ENCODE measurements around the gene POLD3. TPM values are rescaled to one million over a fixed set of nuclear protein-coding genes. Genes with fewer than 3 reads are reported as not detected.
A peak's percentile ranks its signal among the peaks of the same experiment; 100 is the strongest.

POLD3 gene
- total and polyA plus RNA-seq, 7 experiments from 2014 or later: 8.0 to 40.8 (median 14.7) TPM

- no peak overlapping the region for H3K27ac ChIP-seq (ENCODE audit: low read depth, low read length)
- H3K4me1 Mint-ChIP-seq: no peaks in the 10 kb centered on the region
- no peak overlapping the region for H3K4me3 ChIP-seq (ENCODE audit: low read length)
- no peak for DNase-seq
- no peaks in the 10 kb centered on the region for H3K4me1 ChIP-seq (ENCODE audit: control insufficient read depth in 2 of 2, insufficient read depth in 2 of 2, low read length in 2 of 2)
- ChIA-PET POLR2A (interaction anchor here (2.3 kb wide), 1 partner anchor 79 kb away, joined by 8 read pairs; the partner anchor contains the start of gene LIPT2), CTCF (interaction anchor here (0.6 to 4.8 kb wide), 2 partner anchors 120 to 191 kb away, joined by 3 to 63 read pairs; no protein-coding TSS in a partner anchor)
- H3K36me3 Mint-ChIP-seq: no peaks in the 10 kb centered on the region
- ATAC-seq: no peak
- H3K27me3 Mint-ChIP-seq: peaks cover 0 to 14% (median 0%) of the 10 kb centered on the region in 5 donors
- intact Hi-C loops (cut with micrococcal nuclease): loop anchor here in 1 of 2 donors (5.0 kb wide), 1 partner anchor 185 kb away; no protein-coding TSS in a partner anchor
- H3K9me3 Mint-ChIP-seq: no peaks in the 10 kb centered on the region
- H3K27ac Mint-ChIP-seq: no peak overlapping the region
- no peaks in the 10 kb centered on the region for H3K9me3 ChIP-seq (ENCODE audit: control insufficient read depth in 2 of 3, low read length in 3 of 3)
- no peaks in the 10 kb centered on the region for H3K36me3 ChIP-seq (ENCODE audit: control insufficient read depth in 2 of 3, insufficient read depth in 3 of 3, low read length in 3 of 3)
- no peak overlapping the region for H3K4me3 Mint-ChIP-seq
- H3K27me3 ChIP-seq (ENCODE audit: control insufficient read depth in 2 of 2, insufficient read depth in 2 of 2, low read length in 2 of 2): no peaks in the 10 kb centered on the region
Observed at GRCh38 chr11:74572349-74572748, 20.0 kb upstream of the POLD3 start.

GRCh38 chr11:74574563-74574962 is 17.8 kb upstream of the POLD3 start:
- H3K9me3 Mint-ChIP-seq: no peaks in the 10 kb centered on the region
- H3K4me1 Mint-ChIP-seq: no peaks in the 10 kb centered on the region
- Histone ChIP-seq H3K36me3 (ENCODE audit: control insufficient read depth in 2 of 3, insufficient read depth in 3 of 3, low read length in 3 of 3) (no peaks in the 10 kb centered on the region), H3K27me3 (ENCODE audit: control insufficient read depth in 2 of 2, insufficient read depth in 2 of 2, low read length in 2 of 2) (no peaks in the 10 kb centered on the region), H3K4me3 (ENCODE audit: low read length) (no peak overlapping the region), H3K9me3 (ENCODE audit: control insufficient read depth in 2 of 3, low read length in 3 of 3) (no peaks in the 10 kb centered on the region), H3K27ac (ENCODE audit: low read depth, low read length) (no peak overlapping the region), H3K4me1 (ENCODE audit: control insufficient read depth in 2 of 2, insufficient read depth in 2 of 2, low read length in 2 of 2) (no peaks in the 10 kb centered on the region)
- ChIA-PET POLR2A (no interaction called here), CTCF (interaction anchor here (0.7 to 1.1 kb wide), 2 partner anchors 121 to 276 kb away, joined by 3 read pairs; no protein-coding TSS in a partner anchor)
- no peaks in the 10 kb centered on the region for H3K36me3 Mint-ChIP-seq
- H3K27me3 Mint-ChIP-seq: peaks cover 0 to 12% (median 0%) of the 10 kb centered on the region in 5 donors
- DNase-seq (no peak), ATAC-seq (no peak)
- H3K4me3 Mint-ChIP-seq: no peak overlapping the region
- intact Hi-C loops (cut with micrococcal nuclease): loop anchor here in 1 of 2 donors (5.0 kb wide), 1 partner anchor 187 kb away; no protein-coding TSS in a partner anchor
- H3K27ac Mint-ChIP-seq: no peak overlapping the region

DNA sequence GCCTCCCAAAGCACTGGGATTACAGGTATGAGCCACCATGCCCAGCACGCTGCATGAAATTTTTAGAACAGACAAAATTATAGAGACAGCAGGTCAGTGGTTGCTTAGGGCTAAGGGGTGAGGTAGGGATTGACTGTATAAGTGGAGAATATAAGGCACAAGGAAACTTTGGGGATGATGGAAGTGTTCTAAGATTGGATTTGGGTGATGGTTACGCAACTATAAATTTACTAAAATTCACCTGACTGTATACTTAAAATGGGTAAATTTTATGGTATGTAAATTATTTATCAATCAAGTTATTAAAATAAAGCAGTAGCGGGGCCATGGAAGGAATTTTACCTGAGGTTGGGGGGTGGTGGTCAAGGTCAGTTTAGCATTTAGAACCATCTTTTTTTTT is 16.4 kb upstream of the POLD3 start:
- Histone ChIP-seq H3K4me3 (ENCODE audit: low read length) (no peak overlapping the region), H3K36me3 (ENCODE audit: control insufficient read depth in 2 of 3, insufficient read depth in 3 of 3, low read length in 3 of 3) (no peaks in the 10 kb centered on the region), H3K27ac (ENCODE audit: low read depth, low read length) (no peak overlapping the region), H3K27me3 (ENCODE audit: control insufficient read depth in 2 of 2, insufficient read depth in 2 of 2, low read length in 2 of 2) (no peaks in the 10 kb centered on the region), H3K9me3 (ENCODE audit: control insufficient read depth in 2 of 3, low read length in 3 of 3) (no peaks in the 10 kb centered on the region), H3K4me1 (ENCODE audit: control insufficient read depth in 2 of 2, insufficient read depth in 2 of 2, low read length in 2 of 2) (no peaks in the 10 kb centered on the region)
- ChIA-PET POLR2A (no interaction called here), CTCF (interaction anchor here (1.1 kb wide), 1 partner anchor 277 kb away, joined by 3 read pairs; no protein-coding TSS in a partner anchor)
- Mint-ChIP-seq H3K36me3 (no peaks in the 10 kb centered on the region), H3K4me1 (peaks cover 0 to 1% (median 0%) of the 10 kb centered on the region in 7 donors), H3K4me3 (no peak overlapping the region), H3K9me3 (no peaks in the 10 kb centered on the region), H3K27me3 (peaks cover 0 to 9% (median 0%) of the 10 kb centered on the region in 5 donors), H3K27ac (no peak overlapping the region)
- intact Hi-C loops (cut with micrococcal nuclease): no loop called here
- ATAC-seq: no peak
- DNase-seq: no peak

GRCh38 chr11:74577181-74577580 is 15.2 kb upstream of the POLD3 start:
- POLR2A ChIA-PET: no interaction called here

DNA sequence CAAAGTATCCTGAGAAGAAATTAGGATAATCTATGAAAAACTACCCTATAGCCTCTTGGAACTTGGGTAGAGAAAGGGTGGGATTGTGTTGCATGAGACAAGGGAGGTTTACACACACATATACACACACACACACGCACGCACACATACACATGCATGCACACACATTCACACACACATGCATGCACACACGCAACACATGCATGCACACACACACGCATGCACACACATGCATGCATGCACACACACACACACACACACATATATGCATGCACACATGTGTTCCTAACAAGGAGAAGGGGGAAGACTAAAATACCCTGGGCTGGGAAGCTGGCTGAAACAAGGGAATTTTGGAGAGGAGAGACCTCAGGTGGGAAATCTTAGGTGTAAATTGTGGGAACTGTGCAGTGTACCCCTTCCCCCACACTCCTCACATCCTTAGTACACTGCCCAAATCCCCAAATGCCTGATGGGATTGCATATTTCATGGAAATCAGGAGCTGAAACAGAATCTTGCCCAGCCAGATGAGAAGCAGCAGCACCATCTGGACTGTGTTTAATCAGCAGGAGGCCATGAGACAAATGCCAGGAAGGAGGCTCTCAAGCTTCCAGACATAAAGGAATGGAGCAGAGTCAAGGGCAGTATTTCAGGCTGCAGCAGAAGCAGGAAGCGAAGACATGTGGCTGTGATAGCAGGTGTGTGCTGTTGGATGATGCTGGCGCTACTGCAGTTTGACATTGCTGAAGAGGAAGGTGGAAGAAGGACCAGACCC is 14.6 kb upstream of the POLD3 start:
- ChIA-PET POLR2A (no interaction called here), CTCF (no interaction called here)
- H3K4me3 Mint-ChIP-seq: no peak overlapping the region
- no peak overlapping the region for H3K27ac Mint-ChIP-seq
- H3K27me3 Mint-ChIP-seq: peaks cover 0 to 4% (median 0%) of the 10 kb centered on the region in 5 donors
- H3K4me1 ChIP-seq (ENCODE audit: control insufficient read depth in 2 of 2, insufficient read depth in 2 of 2, low read length in 2 of 2): no peaks in the 10 kb centered on the region
- no peaks in the 10 kb centered on the region for H3K36me3 ChIP-seq (ENCODE audit: control insufficient read depth in 2 of 3, insufficient read depth in 3 of 3, low read length in 3 of 3)
- ATAC-seq: no peak
- no peak overlapping the region for H3K27ac ChIP-seq (ENCODE audit: low read depth, low read length)
- H3K9me3 Mint-ChIP-seq: no peaks in the 10 kb centered on the region
- H3K4me3 ChIP-seq (ENCODE audit: low read length): no peak overlapping the region
- H3K27me3 ChIP-seq (ENCODE audit: control insufficient read depth in 2 of 2, insufficient read depth in 2 of 2, low read length in 2 of 2): no peaks in the 10 kb centered on the region
- intact Hi-C loops (cut with micrococcal nuclease): no loop called here
- no peaks in the 10 kb centered on the region for H3K36me3 Mint-ChIP-seq
- no peaks in the 10 kb centered on the region for H3K9me3 ChIP-seq (ENCODE audit: control insufficient read depth in 2 of 3, low read length in 3 of 3)
- no peak for DNase-seq
- H3K4me1 Mint-ChIP-seq: peaks cover 0 to 3% (median 0%) of the 10 kb centered on the region in 7 donors

More at GRCh38 chr11:74577181-74577580, 15.2 kb upstream of the POLD3 start:
- Histone ChIP-seq H3K4me3 (ENCODE audit: low read length) (no peak overlapping the region), H3K27me3 (ENCODE audit: control insufficient read depth in 2 of 2, insufficient read depth in 2 of 2, low read length in 2 of 2) (no peaks in the 10 kb centered on the region), H3K36me3 (ENCODE audit: control insufficient read depth in 2 of 3, insufficient read depth in 3 of 3, low read length in 3 of 3) (no peaks in the 10 kb centered on the region), H3K9me3 (ENCODE audit: control insufficient read depth in 2 of 3, low read length in 3 of 3) (no peaks in the 10 kb centered on the region), H3K27ac (ENCODE audit: low read depth, low read length) (no peak overlapping the region), H3K4me1 (ENCODE audit: control insufficient read depth in 2 of 2, insufficient read depth in 2 of 2, low read length in 2 of 2) (no peaks in the 10 kb centered on the region)
- CTCF ChIA-PET: no interaction called here
- intact Hi-C loops (cut with micrococcal nuclease): no loop called here
- no peak for ATAC-seq
- no peak for DNase-seq
- Mint-ChIP-seq H3K4me1 (peaks cover 0 to 3% (median 0%) of the 10 kb centered on the region in 7 donors), H3K27me3 (peaks cover 0 to 8% (median 0%) of the 10 kb centered on the region in 5 donors), H3K9me3 (no peaks in the 10 kb centered on the region), H3K27ac (no peak overlapping the region), H3K36me3 (no peaks in the 10 kb centered on the region), H3K4me3 (no peak overlapping the region)

DNA sequence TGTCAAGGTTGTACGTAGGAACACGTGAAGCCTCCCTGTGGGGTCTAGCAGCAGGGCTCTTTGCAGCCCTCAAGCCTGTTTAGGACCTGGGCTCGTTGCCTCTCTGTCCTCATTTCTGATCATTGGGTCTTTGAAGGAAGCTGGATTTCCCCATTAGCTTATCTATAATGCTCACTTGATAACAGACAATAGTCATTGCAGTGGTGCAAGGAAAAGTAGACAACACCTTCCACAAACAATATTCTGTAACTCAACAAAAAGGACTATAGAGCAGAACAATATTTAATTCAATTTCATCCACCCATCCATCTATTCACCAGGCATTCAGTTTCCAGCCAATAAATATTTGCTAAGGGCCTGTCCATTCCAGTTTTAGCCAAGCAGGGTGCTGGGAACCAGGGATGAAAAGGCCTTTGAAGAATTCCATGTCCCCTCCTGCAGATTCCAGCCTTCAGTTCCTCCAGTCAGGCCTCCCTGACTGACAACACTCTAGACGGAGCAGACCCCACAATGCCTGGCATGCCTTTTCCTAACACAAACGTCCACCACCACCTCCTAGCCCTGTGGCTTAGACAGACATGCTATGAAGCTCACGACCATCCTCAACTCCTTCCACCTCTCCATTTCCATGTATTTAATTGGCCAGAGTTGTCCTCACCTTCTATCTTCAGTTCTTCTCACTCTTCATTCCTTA is 12.7 kb upstream of the POLD3 start:
- Histone ChIP-seq H3K27me3 (ENCODE audit: control insufficient read depth in 2 of 2, insufficient read depth in 2 of 2, low read length in 2 of 2) (no peaks in the 10 kb centered on the region), H3K4me1 (ENCODE audit: control insufficient read depth in 2 of 2, insufficient read depth in 2 of 2, low read length in 2 of 2) (no peaks in the 10 kb centered on the region), H3K4me3 (ENCODE audit: low read length) (no peak overlapping the region), H3K27ac (ENCODE audit: low read depth, low read length) (no peak overlapping the region), H3K9me3 (ENCODE audit: control insufficient read depth in 2 of 3, low read length in 3 of 3) (no peaks in the 10 kb centered on the region), H3K36me3 (ENCODE audit: control insufficient read depth in 2 of 3, insufficient read depth in 3 of 3, low read length in 3 of 3) (no peaks in the 10 kb centered on the region)
- Mint-ChIP-seq H3K27ac (peak overlapping the region in 1 of 9 donors; percentile 56), H3K4me3 (no peak overlapping the region), H3K27me3 (peaks cover 0 to 3% (median 0%) of the 10 kb centered on the region in 5 donors), H3K9me3 (no peaks in the 10 kb centered on the region), H3K4me1 (peaks cover 0 to 3% (median 0%) of the 10 kb centered on the region in 7 donors), H3K36me3 (no peaks in the 10 kb centered on the region)
- intact Hi-C loops (cut with micrococcal nuclease): no loop called here
- DNase-seq: no peak
- ChIA-PET POLR2A (interaction anchor here (0.7 kb wide), 1 partner anchor 12 kb away, joined by 4 read pairs; no protein-coding TSS in a partner anchor), CTCF (no interaction called here)
- ATAC-seq: no peak
